SK-N-SH (cell line): ENCODE results near the gene MLLT10. TPM values are rescaled to one million over a fixed set of nuclear protein-coding genes. Genes with fewer than 3 reads are reported as not detected.

Experiments
- CTCF ChIA-PET: fragments of 300-600, 350-600 bp; formaldehyde crosslinking; extraction: SDS; loops from one replicate; lab custom pipeline; 2021; lab: Yijun Ruan, JAX
- POLR2A ChIA-PET: fragments of 350-600 bp; sonication (Branson Sonifier 250); formaldehyde crosslinking; extraction: SDS; loops from one replicate; lab custom pipeline; 2020; ENCODE audit warnings: antibody characterized with exemption, inconsistent platforms; lab: Yijun Ruan, JAX
- DNase-seq: peaks from one replicate; pipeline ENCODE4 v3.0.0; 2012
- H2AFZ ChIP-seq: fragments of 200-600 bp; sonication (generic); 2 replicates; pipeline ENCODE4 v1.8.1; 2016; ENCODE audit warnings: antibody characterized with exemption, mild to moderate bottlenecking, low read depth
- H3F3A ChIP-seq: fragments of 200-600 bp; sonication (generic); replicated peaks from 2 replicates; pipeline ENCODE3; 2016; ENCODE audit warnings: antibody characterized with exemption, mild to moderate bottlenecking; ENCODE audit not compliant: insufficient read depth
- H3K27ac ChIP-seq, 2 experiments: fragments of 200-500 bp in 1 of 2; fragments of 200-600 bp in 1 of 2; sonication (Bioruptor generic) in 1 of 2; sonication (generic), shearing (Covaris generic) in 1 of 2; 2 replicates each; pipeline versions ENCODE4 v1.5.1 to v1.6.1; 2014 to 2016; ENCODE audit warnings: low read depth in 2 of 2, inconsistent platforms in 1 of 2, low read length in 1 of 2, mild to moderate bottlenecking in 1 of 2, mixed read lengths in 1 of 2
- H3K27me3 ChIP-seq: fragments of 200-600 bp; sonication (generic), shearing (Covaris generic); 2 replicates; pipeline ENCODE4 v1.6.1; 2016; ENCODE audit warnings: mixed run types; ENCODE audit not compliant: insufficient read depth
- H3K36me3 ChIP-seq, 2 experiments: fragments of 200-500 bp in 1 of 2; fragments of 200-600 bp in 1 of 2; sonication (Bioruptor generic) in 1 of 2; sonication (generic) in 1 of 2; replicated peaks in 1 of 2; 2 replicates each; pipeline versions ENCODE3 to v1.5.1; 2014 to 2016; ENCODE audit warnings: low read length in 1 of 2, mild to moderate bottlenecking in 1 of 2; ENCODE audit not compliant: insufficient read depth in 2 of 2, control insufficient read depth in 1 of 2
- H3K4me1 ChIP-seq, 2 experiments: fragments of 200-500 bp in 1 of 2; fragments of 200-600 bp in 1 of 2; sonication (Bioruptor generic) in 1 of 2; sonication (generic), shearing (Covaris generic) in 1 of 2; 2 replicates each; pipeline versions ENCODE4 v1.5.1 to v1.6.1; 2014 to 2016; ENCODE audit warnings: low read depth in 1 of 2, low read length in 1 of 2, mixed run types in 1 of 2; ENCODE audit not compliant: insufficient read depth in 2 of 2, control insufficient read depth in 1 of 2
- H3K4me2 ChIP-seq: fragments of 200-600 bp; sonication (generic), shearing (Covaris generic); 2 replicates; pipeline ENCODE4 v1.6.1; 2017; ENCODE audit warnings: mixed run types
- H3K4me3 ChIP-seq, 2 experiments: fragments of 200-500 bp in 1 of 2; fragments of 200-600 bp in 1 of 2; sonication (Bioruptor generic) in 1 of 2; sonication (generic), shearing (Covaris generic) in 1 of 2; 2 replicates each; pipeline versions ENCODE4 v1.5.1 to v1.8.1; 2014 to 2016; ENCODE audit warnings: low read depth in 2 of 2, inconsistent platforms in 1 of 2, low read length in 1 of 2, mild to moderate bottlenecking in 1 of 2, mixed read lengths in 1 of 2, moderate library complexity in 1 of 2
- H3K79me2 ChIP-seq: fragments of 200-600 bp; sonication (generic); 2 replicates; pipeline ENCODE4 v1.8.1; 2017; ENCODE audit warnings: mild to moderate bottlenecking; ENCODE audit not compliant: insufficient read depth
- H3K9ac ChIP-seq: fragments of 200-600 bp; sonication (generic); 2 replicates; pipeline ENCODE4 v1.6.1; 2017; ENCODE audit warnings: mixed run types
- H3K9me2 ChIP-seq: fragments of 200-600 bp; sonication (generic); 2 replicates; pipeline ENCODE4 v1.6.1; 2017; ENCODE audit warnings: mixed run types
- H3K9me3 ChIP-seq: fragments of 200-600 bp; sonication (generic); 2 replicates; pipeline ENCODE4 v1.6.1; 2017; ENCODE audit warnings: mixed run types, mild to moderate bottlenecking, moderate library complexity
- H4K20me1 ChIP-seq: fragments of 200-600 bp; sonication (generic); 2 replicates; pipeline ENCODE4 v1.6.1; 2017; ENCODE audit warnings: mild to moderate bottlenecking, mixed run types; ENCODE audit not compliant: insufficient read depth
- CHD2 ChIP-seq: fragments of 150-350 bp; IDR thresholded peaks from 2 replicates; pipeline ENCODE4 v1.6.1; 2018; ENCODE audit warnings: low read length; ENCODE audit not compliant: partially characterized antibody
- ELF1 ChIP-seq: IDR thresholded peaks from 2 replicates; pipeline ENCODE4 v1.4.0; 2012
- EZH2phosphoT487 ChIP-seq: fragments of 200-600 bp; sonication (generic); IDR thresholded peaks from 2 replicates; pipeline ENCODE4 v1.6.1; 2017; ENCODE audit warnings: low read depth, mixed run types, mild to moderate bottlenecking, antibody characterized with exemption, moderate library complexity, borderline replicate concordance
- FOSL2 ChIP-seq: IDR thresholded peaks from 2 replicates; pipeline ENCODE4 v1.4.0; 2012; ENCODE audit warnings: low read depth, mild to moderate bottlenecking, moderate library complexity, borderline replicate concordance
- GATA2 ChIP-seq: sonication (generic); formaldehyde crosslinking; IDR thresholded peaks from 2 replicates; pipeline ENCODE4 v1.5.0; 2020; ENCODE audit warnings: mild to moderate bottlenecking, missing genetic modification reagents
- MEF2A ChIP-seq: IDR thresholded peaks from 2 replicates; pipeline ENCODE4 v1.4.0; 2012; ENCODE audit warnings: low read depth, borderline replicate concordance
- NFIC ChIP-seq: IDR thresholded peaks from 2 replicates; pipeline ENCODE4 v1.4.0; 2012; ENCODE audit warnings: borderline replicate concordance
- POLR2AphosphoS5 ChIP-seq: IDR thresholded peaks from 2 replicates; pipeline ENCODE4 v1.6.1; 2012; ENCODE audit warnings: low read depth, low read length
- RCOR1 ChIP-seq: fragments of 150-350 bp; IDR thresholded peaks from 2 replicates; pipeline ENCODE4 v1.6.1; 2017; ENCODE audit warnings: antibody characterized with exemption, low read length
- RXRA ChIP-seq: IDR thresholded peaks from 2 replicates; pipeline ENCODE4 v1.4.0; 2012; ENCODE audit warnings: low read depth, mild to moderate bottlenecking, borderline replicate concordance
- SIN3A ChIP-seq: IDR thresholded peaks from 2 replicates; pipeline ENCODE4 v1.6.1; 2012; ENCODE audit warnings: low read depth, mild to moderate bottlenecking, low read length, moderate library complexity, borderline replicate concordance
- SMC3 ChIP-seq: IDR thresholded peaks from 2 replicates; pipeline ENCODE4 v1.6.1; 2012; ENCODE audit warnings: low read depth, low read length, improper control_type of control experiment
- TCF12 ChIP-seq: IDR thresholded peaks from 2 replicates; pipeline ENCODE4 v1.4.0; 2012
- YY1 ChIP-seq: IDR thresholded peaks from 2 replicates; pipeline ENCODE4 v1.4.0; 2012; ENCODE audit warnings: low read depth, mild to moderate bottlenecking
- WGBS: methylation state at CpG from one replicate; pipeline ENCODE4 v1.1.6; 2017; ENCODE audit warnings: low lambda C conversion rate; 5-methylcytosine and 5-hydroxymethylcytosine counted together
- polyA plus RNA-seq, 3 experiments: library from polyadenylated mRNA; depleted of rRNA; stranded (reverse); fragments of >200 nt; gene quantifications; 2 replicates each; pipeline ENCODE4 v1.2.3, GENCODE V29; 2012
- TF ChIP-seq, protein P1 (sequence below): IDR thresholded peaks from 2 replicates; pipeline ENCODE4 v1.6.1; 2012; ENCODE audit warnings: mild to moderate bottlenecking, low read depth, low read length, moderate library complexity
- TF ChIP-seq, protein P2 (sequence below): IDR thresholded peaks from 2 replicates; pipeline ENCODE4 v1.4.0; 2012; ENCODE audit warnings: low read depth
- TF ChIP-seq, protein P3 (sequence below): fragments of 200-600 bp; sonication (generic); IDR thresholded peaks from 2 replicates; pipeline ENCODE4 v1.6.1; 2017; ENCODE audit warnings: antibody characterized with exemption, mild to moderate bottlenecking, moderate library complexity
- TF ChIP-seq, protein P4 (sequence below): fragments of 150-350 bp; IDR thresholded peaks from 2 replicates; pipeline ENCODE4 v1.6.1; 2017; ENCODE audit warnings: antibody characterized with exemption, low read length, low read depth, borderline replicate concordance
- TF ChIP-seq, protein P5 (sequence below): IDR thresholded peaks from 2 replicates; pipeline ENCODE4 v1.4.0; 2012; ENCODE audit warnings: low read depth, borderline replicate concordance

The MLLT10 gene
- polyA plus RNA-seq, 1 of the 3 experiments (the other 2 are of a cell fraction): 26.0 TPM

DNA sequence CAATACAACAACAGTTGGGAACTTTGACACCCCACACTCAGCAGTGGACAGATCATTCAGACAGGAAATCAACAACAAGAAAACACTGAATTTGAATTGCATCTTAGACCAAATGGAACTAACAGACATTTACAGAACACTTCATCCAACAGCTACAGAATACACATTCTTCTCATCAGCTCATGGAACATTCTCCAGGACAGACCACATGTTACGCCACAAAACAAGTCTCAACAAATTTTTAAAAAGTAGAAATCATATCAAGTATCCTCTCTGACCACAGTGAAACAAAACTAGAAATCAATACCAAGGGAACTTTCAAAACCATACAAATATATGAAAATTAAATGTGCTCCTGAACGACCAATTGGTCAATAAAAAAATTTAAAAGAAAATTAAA, 257.2 kb downstream of the MLLT10 start:
- WGBS: 82% methylated on average over 2 of the region's 2 CpGs
- Histone ChIP-seq H3K9me3 (peaks cover 11% of the 10 kb centered on the region; the same call in 1 of the 2 replicates), H3K36me3 (no peaks in the 10 kb centered on the region), H3K9me2 (no peaks in the 10 kb centered on the region), H4K20me1 (no peaks in the 10 kb centered on the region), H3K27ac (no peak overlapping the region), H3K79me2 (no peaks in the 10 kb centered on the region), H3K4me3 (no peak overlapping the region), H3K27me3 (no peaks in the 10 kb centered on the region)
- CTCF ChIA-PET: no interaction called here
- TF ChIP-seq NFIC (no peak), MEF2A (no peak), EZH2phosphoT487 (no peak), SIN3A (no peak), POLR2AphosphoS5 (no peak), CHD2 (no peak), FOSL2 (no peak), RCOR1 (no peak), TCF12 (no peak), ELF1 (no peak), YY1 (no peak), RXRA (no peak), GATA2 (CRISPR knock-in tag) (no peak), SMC3 (no peak)
- TF ChIP-seq, protein P1, sequence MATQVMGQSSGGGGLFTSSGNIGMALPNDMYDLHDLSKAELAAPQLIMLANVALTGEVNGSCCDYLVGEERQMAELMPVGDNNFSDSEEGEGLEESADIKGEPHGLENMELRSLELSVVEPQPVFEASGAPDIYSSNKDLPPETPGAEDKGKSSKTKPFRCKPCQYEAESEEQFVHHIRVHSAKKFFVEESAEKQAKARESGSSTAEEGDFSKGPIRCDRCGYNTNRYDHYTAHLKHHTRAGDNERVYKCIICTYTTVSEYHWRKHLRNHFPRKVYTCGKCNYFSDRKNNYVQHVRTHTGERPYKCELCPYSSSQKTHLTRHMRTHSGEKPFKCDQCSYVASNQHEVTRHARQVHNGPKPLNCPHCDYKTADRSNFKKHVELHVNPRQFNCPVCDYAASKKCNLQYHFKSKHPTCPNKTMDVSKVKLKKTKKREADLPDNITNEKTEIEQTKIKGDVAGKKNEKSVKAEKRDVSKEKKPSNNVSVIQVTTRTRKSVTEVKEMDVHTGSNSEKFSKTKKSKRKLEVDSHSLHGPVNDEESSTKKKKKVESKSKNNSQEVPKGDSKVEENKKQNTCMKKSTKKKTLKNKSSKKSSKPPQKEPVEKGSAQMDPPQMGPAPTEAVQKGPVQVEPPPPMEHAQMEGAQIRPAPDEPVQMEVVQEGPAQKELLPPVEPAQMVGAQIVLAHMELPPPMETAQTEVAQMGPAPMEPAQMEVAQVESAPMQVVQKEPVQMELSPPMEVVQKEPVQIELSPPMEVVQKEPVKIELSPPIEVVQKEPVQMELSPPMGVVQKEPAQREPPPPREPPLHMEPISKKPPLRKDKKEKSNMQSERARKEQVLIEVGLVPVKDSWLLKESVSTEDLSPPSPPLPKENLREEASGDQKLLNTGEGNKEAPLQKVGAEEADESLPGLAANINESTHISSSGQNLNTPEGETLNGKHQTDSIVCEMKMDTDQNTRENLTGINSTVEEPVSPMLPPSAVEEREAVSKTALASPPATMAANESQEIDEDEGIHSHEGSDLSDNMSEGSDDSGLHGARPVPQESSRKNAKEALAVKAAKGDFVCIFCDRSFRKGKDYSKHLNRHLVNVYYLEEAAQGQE: no peak
- TF ChIP-seq, protein P2, sequence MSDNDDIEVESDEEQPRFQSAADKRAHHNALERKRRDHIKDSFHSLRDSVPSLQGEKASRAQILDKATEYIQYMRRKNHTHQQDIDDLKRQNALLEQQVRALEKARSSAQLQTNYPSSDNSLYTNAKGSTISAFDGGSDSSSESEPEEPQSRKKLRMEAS: no peak
- TF ChIP-seq, protein P3, sequence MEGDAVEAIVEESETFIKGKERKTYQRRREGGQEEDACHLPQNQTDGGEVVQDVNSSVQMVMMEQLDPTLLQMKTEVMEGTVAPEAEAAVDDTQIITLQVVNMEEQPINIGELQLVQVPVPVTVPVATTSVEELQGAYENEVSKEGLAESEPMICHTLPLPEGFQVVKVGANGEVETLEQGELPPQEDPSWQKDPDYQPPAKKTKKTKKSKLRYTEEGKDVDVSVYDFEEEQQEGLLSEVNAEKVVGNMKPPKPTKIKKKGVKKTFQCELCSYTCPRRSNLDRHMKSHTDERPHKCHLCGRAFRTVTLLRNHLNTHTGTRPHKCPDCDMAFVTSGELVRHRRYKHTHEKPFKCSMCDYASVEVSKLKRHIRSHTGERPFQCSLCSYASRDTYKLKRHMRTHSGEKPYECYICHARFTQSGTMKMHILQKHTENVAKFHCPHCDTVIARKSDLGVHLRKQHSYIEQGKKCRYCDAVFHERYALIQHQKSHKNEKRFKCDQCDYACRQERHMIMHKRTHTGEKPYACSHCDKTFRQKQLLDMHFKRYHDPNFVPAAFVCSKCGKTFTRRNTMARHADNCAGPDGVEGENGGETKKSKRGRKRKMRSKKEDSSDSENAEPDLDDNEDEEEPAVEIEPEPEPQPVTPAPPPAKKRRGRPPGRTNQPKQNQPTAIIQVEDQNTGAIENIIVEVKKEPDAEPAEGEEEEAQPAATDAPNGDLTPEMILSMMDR: no peak
- TF ChIP-seq, protein P4, sequence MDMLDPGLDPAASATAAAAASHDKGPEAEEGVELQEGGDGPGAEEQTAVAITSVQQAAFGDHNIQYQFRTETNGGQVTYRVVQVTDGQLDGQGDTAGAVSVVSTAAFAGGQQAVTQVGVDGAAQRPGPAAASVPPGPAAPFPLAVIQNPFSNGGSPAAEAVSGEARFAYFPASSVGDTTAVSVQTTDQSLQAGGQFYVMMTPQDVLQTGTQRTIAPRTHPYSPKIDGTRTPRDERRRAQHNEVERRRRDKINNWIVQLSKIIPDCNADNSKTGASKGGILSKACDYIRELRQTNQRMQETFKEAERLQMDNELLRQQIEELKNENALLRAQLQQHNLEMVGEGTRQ: no peak
- TF ChIP-seq, protein P5, sequence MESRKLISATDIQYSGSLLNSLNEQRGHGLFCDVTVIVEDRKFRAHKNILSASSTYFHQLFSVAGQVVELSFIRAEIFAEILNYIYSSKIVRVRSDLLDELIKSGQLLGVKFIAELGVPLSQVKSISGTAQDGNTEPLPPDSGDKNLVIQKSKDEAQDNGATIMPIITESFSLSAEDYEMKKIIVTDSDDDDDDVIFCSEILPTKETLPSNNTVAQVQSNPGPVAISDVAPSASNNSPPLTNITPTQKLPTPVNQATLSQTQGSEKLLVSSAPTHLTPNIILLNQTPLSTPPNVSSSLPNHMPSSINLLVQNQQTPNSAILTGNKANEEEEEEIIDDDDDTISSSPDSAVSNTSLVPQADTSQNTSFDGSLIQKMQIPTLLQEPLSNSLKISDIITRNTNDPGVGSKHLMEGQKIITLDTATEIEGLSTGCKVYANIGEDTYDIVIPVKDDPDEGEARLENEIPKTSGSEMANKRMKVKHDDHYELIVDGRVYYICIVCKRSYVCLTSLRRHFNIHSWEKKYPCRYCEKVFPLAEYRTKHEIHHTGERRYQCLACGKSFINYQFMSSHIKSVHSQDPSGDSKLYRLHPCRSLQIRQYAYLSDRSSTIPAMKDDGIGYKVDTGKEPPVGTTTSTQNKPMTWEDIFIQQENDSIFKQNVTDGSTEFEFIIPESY: no peak
- TF ChIP-seq, all 33 proteins: peak for 0
- Histone ChIP-seq H3K4me1 (no peaks in the 10 kb centered on the region), H2AFZ (no peak overlapping the region), H3K9ac (no peak overlapping the region), H3F3A (no peaks in the 10 kb centered on the region), H3K4me2 (no peak overlapping the region)
- DNase-seq: no peak
- POLR2A ChIA-PET: no interaction called here
